ENCODE data around the gene NPM3. TPM values are rescaled to one million over a fixed set of nuclear protein-coding genes. Genes with fewer than 3 reads are reported as not detected.

Gene NPM3, protein sequence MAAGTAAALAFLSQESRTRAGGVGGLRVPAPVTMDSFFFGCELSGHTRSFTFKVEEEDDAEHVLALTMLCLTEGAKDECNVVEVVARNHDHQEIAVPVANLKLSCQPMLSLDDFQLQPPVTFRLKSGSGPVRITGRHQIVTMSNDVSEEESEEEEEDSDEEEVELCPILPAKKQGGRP
- total RNA-seq: 35.2 TPM

DNA sequence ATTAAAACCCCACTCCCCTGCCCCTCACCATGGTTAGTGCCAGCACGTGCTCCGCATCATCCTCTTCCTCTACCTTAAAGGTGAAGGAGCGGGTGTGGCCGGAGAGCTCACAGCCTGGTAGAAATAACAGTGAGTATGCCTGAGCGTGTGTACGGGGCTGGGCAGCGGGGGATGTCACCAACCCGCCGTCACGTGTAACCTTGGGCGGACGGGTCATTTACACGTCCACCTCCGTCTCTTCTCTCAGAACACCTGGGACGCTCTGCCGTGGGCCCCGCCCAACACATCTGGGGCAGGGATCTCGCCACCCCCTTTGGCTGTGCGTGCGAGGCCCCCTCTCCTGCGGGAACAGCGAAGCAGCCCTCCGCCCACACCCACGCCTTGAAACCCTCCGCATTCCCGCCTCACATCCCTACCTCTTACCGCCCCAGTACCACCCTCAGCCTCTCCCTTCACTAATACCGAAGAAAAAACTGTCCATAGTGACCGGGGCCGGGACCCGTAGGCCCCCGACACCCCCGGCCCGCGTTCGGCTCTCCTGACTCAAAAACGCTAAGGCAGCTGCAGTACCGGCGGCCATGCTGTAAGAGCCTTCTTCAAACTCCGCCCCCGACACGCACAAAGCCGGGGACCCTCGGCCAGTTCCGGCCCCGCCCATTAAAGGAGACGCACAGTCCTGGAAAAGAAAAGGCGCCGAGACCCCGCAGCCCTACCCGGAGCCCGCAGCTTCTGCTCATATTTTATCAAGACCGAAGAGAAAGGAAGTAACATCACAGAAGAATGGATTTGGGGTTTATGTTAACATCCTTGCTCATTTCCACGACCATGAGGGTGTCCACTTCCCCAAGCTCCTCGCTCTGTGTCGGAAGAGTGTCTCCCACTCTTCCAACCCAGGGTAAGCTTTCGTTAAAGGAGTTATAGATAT is at the start of gene NPM3:
Gene NPM3 (minus strand): TSS at position 636 of the 925 bp plus-strand sequence. CDS start 56 bp downstream, at position 580.
- peak; percentile 71 for DNase-seq

DNA sequence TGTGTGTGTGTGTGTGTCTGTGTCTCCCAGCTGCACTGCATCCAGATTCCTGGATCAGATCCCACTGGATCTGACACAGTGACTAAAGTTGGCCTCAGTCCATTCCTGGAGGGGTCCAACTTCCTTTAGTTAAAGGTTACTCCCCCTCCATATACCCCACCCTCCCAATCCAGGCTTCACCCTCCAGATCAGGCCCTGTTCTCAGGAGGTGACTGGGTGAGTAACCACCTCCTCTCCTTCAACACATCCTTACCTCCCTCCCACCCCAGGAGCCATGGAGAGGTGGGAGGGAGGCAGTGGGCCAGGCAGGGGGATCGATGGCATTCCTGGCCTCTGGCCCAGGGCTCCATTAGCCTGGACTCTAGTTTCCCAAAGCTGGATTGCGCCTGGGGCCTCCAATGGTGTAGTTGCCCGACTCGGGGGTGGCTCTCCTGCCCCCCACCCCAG is 49.1 kb upstream of the NPM3 start:
- no peak for DNase-seq

DNA sequence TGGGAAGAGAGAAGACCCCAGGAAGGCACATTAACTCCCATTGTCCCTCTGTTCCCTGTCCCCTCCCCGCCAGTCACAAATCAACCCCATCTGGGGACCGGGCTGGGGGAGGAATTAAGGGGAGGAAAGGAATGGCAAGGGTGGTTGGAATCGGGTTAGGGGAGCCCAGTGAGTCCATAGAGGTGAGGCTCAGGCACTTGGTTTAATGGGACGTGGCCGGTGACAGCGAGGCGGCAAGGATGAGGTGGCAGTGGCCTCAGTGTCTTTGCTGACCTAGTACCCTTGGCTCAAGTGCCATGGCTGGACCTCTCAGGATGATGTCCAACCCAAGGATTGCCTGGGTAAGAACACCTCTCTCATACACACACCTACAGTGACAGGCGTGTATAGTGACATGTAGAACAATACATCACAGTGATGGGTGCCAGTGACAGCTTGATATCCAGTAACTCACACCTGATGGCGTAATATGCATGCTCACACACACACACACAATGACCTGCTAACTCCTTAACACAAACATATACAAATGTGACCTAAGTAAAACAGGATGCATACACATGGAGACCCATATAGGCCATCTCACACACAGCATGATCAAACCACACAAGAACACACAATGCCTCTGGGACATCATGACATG is 48.0 kb upstream of the NPM3 start:
- no peak for DNase-seq

DNA sequence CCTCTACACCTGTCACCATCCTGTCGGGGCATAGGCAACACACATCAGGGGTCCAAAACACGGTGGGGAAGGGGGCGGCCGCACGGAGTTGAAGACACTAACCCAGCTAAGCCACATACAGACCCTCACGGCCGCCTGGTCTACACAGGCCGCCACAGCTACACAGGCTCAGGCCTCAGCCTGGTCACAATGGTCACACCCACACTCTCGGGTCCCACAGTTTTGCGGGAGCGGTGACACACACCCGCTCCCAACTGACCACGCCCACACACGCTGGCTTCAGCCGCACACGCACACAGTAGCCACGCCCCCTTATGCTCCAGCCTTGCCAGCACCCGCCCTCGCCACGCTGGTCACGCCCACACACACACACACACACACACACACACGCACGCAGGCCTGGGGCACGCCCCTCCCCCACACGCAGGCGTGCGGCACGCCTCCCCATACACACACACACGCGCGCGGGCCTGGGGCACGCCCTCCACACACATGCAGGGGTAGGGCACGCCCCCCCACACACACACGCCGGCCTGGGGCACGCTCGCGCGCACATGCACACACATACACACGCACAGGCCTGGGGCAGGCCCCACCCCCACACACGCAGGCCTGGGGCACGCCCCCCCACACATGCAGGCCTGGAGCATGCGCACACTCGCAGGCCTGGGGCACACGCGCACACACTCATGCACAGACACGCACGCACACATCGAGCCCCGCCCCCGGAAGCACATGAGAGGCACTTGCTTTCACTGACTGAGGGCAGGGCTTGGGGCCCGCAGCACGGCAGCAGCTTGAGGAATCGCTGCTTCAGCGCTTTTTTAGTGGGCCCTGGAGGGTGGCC is 47.3 kb upstream of the NPM3 start:
- DNase-seq: peak; percentile 65

DNA sequence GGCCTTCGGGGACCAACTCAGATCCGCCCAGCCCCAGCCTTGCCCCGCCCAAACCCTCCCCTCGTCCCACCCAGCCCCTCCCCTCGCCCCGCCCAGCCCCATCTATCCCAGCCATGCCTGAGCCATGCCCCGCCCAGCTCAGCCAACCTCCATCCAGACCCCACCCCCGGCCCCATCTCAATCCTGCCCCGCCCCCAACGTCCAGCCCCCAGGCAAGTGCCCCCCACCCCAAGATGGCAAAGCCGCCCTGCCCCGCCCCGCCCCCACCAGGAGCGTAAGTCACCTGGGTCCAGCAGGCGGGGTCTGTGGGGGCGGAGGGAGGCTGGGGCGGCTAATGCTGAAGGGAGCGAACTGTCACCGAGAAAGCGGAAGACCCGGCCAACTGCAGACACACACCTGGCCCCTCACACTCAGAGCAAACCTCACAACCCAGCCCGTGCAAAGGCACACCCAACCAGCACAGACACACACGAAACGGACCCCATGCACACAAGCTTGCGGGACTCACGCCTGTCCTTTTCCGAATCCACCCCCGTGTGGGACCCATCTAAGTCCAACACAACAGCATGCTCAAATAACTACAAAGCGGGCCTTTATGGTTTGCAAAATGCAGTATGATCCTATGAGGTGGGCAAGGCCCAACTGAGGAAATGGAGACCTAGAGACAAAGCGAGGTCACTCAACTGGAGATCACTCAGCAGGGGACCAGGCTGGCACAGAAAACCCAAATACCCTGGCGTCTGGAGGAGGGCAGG is 46.5 kb upstream of the NPM3 start:
- DNase-seq: no peak

DNA sequence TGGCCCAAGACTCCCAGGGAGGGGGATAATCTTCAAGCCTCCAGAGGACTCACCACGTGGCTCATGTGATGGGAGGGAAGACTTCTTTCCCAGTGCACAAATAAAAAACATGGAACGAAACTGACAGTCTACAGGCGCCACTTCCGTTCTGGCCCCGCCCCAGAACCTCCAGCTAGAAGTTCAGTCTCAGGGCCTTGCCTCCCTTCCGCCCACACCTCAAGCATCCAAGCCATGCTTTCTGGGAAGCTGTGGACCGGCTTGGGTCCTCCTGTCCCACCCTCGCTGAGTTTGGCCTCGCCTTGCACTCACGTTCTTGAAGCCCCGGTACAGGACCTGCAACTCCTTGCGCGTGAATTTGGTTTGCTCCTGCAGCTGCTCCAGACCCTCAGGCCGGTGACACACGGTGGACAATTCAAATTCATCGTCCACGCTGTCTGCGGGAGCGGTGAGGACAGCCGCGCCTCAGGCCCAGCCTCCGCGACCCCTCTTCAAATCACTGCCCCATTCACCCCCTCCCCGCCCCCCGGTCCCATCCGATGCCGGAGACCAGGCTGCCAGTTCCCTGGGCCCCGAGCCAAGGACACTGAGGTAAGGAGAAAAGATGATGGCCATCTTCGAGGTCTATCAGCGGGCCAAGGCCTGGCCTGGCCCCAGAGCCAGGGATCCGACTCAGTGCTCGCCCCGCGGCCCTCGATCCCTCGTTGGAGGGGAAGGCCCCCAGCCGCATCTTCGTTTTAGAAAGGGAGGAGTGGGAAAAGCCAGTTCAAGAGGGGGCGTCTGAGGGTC is 45.7 kb upstream of the NPM3 start:
- DNase-seq: no peak

DNA sequence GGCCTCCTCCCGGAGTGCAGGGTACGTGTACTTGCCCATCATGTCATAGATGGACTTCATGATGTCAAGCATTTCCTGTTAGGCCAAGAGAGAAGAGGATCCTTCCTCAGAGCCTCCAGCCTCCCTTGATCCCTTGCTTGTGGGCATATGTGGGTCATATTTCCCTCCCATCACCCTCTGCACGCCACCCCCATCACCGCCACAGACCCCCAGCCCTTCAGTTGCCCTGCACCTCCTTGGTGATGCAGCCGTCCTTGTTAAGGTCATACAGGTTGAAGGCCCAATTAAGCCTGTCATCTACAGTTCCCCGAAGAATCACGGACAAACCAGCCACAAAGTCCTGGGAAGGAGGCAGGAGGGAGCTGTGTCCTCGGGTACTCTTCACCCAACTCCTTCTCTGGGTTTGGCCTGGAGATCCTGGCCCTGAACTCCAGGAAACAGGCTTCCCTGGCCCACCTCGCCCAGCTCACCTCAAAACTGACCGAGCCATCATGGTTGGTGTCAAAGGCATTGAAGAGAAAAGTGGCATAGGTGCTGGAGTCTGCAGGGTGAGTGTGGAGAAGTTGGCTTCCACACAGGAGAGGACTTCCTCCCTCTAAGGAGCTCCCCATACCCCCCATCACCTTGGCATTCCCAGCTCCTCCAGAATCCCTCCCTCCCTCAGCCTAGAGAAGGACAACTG is 44.8 kb upstream of the NPM3 start:
- no peak for DNase-seq

DNA sequence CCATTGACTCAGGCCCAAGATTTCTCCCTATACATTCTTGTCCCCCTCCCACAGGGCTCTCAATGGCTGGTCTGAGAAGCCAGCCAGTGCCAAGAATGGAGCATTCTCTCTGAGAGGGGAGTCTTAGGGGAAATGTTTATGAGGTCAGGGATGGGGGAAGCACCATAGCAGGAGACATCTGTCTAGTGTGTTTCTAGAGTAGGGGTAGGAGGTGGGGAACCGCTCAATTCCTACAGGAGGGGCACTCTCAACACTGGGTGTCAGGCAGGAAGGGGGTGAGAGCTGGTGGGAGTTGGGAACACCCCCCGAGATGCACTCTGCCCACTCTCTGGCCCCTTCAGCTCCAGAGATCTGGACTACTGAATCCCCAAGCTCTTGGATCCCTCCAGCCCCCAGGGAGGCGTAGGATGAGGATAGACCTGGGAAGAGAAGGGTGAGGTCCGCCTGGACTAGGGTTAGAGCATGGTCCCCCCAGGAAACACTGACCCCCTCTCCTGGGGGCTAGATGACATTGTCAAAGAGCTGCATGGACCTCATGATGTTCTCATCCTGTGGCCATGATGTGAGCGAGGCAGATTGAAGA is 43.7 kb upstream of the NPM3 start:
- no peak for DNase-seq

DNA sequence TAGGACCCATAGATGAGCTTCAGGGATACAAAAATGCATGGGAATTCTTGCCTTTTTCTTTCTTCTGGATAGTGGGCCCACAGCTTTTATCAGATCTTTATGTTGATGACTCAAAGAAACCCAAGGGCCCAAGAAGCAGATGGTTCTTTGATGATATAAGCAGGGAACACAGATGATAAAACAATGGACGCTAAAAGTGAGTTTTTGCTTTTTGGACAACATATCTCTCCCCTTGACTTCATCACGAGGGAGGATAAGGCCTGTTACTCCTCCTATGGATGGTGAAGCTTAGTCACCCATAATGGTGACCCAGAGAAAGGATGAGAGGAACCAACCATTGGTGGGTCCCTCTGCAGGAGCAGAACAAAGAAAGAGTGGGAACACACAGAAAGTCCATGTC is 41.5 kb upstream of the NPM3 start:
- DNase-seq: no peak

DNA sequence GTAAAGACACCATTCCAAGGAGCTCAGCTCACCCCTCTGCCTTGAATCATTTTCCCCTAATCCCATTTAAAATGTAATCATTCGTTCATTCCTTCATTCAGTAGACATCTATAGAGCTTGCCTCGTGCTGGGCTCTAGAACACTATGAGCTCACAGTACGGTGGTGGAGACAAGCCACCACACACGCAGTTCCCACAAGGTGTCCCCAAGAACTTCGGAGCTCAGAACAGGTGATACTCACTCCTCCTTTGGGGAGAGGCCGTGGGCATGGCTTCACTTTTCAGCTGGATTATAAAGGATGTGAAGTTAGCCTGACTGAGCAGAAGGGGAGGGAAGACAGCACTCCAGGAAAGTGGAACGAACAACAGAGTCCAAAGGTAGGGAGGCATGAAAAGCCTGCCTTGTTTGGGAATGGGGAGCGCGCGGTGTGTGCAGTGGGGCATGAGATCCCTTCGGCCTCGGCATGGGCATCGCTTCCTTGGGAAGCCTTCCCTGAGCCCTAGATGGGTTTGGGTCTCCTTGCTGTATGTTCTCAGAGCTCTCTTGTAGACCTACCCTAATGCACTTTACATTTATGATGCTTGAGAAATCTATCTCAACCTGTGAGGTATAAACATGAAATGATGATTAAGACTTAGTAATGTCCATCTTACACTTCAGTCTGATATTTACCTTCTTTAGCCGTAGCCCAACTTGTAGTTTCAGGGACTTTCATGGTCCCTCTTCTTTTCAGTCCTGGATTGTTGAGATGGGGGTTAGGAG is 35.8 kb upstream of the NPM3 start:
- DNase-seq: no peak

DNA sequence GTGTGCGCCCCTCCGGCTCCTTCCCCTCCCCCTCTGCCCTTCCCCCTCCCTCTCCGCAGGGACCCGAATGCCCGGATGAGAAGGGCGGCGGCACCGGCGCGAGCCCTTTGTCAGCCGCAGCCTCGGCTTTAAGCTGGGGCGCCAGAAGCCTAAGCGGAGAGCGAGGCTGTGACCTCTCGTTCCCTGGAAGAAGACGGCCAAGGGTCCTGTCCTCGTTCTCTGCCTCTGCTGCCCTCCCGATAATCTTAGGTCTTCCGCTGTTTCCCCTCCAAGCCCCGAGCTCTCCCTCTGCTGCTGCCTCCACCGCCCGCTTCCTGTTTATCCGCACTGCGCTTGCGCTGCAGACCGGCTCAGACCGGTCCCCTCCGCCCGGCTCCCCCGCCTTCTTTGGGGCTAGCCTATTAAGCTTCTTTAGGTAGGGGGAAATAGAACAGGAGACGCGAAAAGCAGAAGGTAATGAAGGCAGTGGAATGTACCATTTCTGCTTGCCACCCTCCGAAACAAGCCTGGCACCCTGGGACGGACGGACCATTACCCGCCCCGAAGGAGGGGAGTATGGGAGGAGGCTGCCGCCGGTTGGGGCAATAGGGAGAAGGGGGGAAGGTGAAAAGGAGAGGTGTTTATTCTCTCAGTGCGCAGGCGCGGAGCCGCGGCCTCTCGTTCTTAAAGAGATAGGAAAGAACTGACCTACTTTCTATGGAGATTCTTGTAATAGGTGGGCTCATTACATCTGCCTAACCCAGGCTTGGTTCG is 35.0 kb upstream of the NPM3 start, which contains the start of gene OGA:
Gene OGA (minus strand): TSS at position 326 of the 753 bp plus-strand sequence. CDS start 422 bp downstream, outside the sequence.
- DNase-seq: peak; percentile 97

DNA sequence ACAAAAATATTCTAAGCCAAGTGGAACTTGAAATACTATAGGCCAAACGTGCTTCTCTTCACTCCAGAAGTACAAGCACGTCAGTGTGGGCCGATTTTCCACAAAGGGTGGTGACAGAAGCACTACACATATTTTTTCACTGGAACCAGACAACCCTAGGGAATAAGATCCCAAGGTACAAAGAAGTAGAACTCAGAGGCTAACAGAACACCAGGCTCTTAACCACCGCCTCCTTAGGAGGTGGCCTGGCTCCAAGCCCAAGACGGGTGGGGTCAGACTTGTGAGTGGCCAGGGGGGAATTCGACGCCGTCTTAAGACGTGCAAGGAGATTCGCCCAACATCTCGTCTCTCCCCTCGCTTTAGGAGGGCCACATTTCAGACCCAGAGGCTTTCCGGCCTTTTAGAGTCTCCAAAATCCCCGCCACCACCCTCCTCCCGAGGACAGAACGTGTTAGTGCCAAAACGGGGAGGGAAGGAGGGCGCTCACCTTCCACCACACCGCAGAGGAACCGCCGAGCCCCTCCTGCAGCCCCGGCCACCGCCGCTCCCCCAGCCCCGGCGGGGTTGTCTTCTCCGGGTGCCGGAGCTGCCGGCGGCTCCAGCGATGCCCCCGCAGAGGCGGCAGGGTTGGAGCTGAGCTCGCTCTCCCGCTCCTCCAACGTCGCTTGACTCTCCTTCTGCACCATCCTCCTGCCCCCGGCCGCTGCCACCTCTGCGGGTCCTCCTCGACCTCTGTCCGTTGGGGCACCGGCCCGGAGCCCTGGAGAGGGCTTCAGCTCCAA is 34.3 kb upstream of the NPM3 start:
- DNase-seq: peak; percentile 45

DNA sequence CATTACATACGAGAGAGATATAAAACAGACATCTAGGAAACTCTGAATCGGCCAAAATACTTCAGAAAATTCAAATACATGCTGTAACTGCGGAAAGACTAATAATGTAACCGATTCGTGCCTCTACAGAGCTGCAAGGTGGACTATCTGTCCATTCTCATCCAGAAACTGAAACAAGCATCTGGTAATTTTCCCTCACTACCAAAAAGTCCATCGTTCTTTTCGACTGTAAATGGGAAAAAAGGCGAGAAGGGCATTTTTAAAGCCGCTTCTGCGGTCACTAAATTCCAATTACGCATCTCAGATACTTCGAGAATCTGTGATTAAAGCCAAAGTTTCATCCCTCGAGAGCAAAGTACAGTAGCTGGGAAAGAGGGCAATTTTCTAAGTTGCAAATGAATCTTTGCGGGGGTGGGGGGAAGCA is 33.7 kb upstream of the NPM3 start:
- DNase-seq: no peak

DNA sequence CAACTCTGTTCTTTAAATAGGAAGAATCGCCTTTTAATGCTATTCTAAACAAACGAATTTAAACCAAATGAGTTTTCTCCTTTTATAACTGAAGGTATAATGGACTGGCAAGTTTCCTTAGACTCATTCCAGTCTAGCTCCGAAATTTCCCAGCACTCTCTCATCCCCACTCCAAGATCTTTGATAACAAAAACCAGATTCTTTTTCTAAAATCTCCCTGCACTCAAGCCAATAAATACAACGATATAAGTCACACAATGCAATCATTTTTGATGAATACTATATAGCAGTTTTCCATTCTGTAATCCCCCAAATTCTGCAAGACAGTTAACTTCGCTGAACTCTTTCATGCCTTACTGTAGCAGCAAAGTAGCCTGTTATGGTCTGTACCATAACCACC is 33.1 kb upstream of the NPM3 start:
- no peak for DNase-seq

DNA sequence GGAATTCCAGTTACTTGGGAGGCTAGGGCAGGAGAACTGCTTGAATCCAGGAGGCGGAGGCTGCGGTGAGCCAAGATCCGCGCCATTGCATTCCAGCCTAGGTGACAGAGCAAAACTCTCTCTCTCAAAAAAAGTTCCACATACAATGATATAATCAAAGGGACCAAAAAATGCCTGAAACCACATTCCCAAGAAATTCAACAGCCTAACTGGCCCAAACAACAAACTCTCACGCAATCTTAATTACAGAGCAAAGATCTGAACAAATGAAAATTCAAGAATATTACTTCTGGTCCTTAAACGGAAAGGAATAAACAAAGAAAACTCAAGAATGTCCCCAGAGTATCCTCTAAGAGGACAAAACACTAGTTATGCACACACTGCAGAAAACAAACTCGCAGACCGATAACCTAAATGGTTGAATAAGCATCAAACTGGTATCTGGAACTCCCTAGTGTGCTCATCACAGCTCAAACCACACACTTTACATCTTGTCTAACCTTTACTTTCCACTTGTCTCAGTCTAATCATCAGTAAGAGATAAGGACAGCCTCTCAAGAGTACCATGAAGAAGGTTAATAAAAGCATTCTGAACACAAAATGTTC is 31.3 kb upstream of the NPM3 start:
- no peak for DNase-seq

DNA sequence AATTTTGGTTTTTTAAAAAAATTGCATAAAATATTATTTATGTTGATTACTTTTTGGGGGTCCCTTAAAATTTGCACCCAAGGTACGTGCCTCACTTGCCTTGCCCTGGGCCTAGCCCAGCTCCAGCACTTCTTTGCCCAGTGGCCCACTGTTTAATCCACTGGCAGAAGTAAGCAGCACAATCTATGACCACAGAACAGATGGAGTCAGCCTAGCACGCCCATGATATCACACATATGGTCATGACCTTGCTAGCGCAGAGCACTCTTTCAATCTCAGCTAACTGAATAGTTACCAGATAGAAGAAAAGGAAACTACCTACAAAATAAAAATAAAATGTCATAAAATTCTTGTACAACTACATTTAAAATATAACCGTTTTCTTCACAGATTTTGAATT is 29.4 kb upstream of the NPM3 start:
- DNase-seq: no peak

DNA sequence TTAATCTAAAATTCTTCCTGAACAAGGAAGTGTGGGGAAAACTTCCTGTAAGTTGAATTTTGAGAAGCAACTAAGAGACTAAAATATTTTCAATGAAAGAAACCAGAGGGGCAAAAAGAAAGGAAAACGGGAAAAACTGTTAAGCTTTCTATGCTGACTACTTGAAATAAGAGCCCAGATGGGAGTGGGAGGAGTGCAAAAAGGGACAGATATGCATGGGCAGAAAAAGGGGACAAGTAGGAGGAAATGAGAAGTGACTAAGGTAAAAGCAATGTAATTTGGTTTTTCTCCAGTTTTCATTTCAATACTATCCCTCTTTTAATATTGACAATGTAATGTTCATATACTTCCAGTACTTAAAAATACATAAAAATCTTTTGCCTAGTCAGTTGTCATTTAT is 23.9 kb upstream of the NPM3 start:
- DNase-seq: no peak
